ENCODE results near the gene FANCM. TPM values are rescaled to one million over a fixed set of nuclear protein-coding genes. Genes with fewer than 3 reads are reported as not detected.

FANCM gene
- total and polyA plus RNA-seq, 9 of the 15 experiments (the other 6 are each of a cell fraction or from before 2014, with no cell fraction given) = 5.1 to 14.4 (median 6.2) TPM

- TF ChIP-seq CBX3 (IDR thresholded peaks at IDR 0.05; ENCODE audit: borderline replicate concordance in 1 of 2, low read length in 2 of 2) (no peak), OTX1 (CRISPR knock-in tag; IDR thresholded peaks at IDR 0.05) (no peak), HSF4 (CRISPR knock-in tag; IDR thresholded peaks at IDR 0.05; ENCODE audit: borderline replicate concordance) (no peak), DMBX1 (CRISPR knock-in tag; IDR thresholded peaks at IDR 0.05; ENCODE audit: borderline replicate concordance) (no peak), NCOA2 (IDR thresholded peaks at IDR 0.05; ENCODE audit: partially characterized antibody in 2 of 2) (no peak), TRIM25 (IDR thresholded peaks at IDR 0.05; ENCODE audit: borderline replicate concordance) (no peak), ZNF175 (CRISPR knock-in tag; IDR thresholded peaks at IDR 0.05; ENCODE audit: low read depth) (no peak), MXD1 (CRISPR knock-in tag; IDR thresholded peaks at IDR 0.05; ENCODE audit: borderline replicate concordance, poor library complexity, severe bottlenecking) (no peak), ELF2 (CRISPR knock-in tag; IDR thresholded peaks at IDR 0.05) (no peak), ZMIZ1 (IDR thresholded peaks at IDR 0.05; ENCODE audit: low read depth in 2 of 2, low read length in 2 of 2) (no peak), ZNF79 (CRISPR knock-in tag; IDR thresholded peaks at IDR 0.05; ENCODE audit: low read depth) (no peak), FOXO4 (CRISPR knock-in tag; IDR thresholded peaks at IDR 0.05) (no peak), GTF2E2 (tag; IDR thresholded peaks at IDR 0.05) (no peak)
- no peak overlapping the region for H3K9ac ChIP-seq (ENCODE audit: insufficient read depth in 1 of 2, low read depth in 2 of 2, low read length in 2 of 2)
- no peaks in the 10 kb centered on the region for H4K20me1 ChIP-seq (replicated peaks; ENCODE audit: control insufficient read depth, insufficient read depth, low read length)
- no peak overlapping the region for H3K4me2 ChIP-seq (ENCODE audit: insufficient read depth, low read length)
- 100% methylated on average over 1 of the region's 1 CpG for WGBS (ENCODE audit: insufficient coverage, low coverage, missing lambda C conversion rate)
- H3K27ac ChIP-seq (ENCODE audit: extremely low read depth, low read depth, low read length) = no peak overlapping the region
- BruUV-seq (replicated peaks) = no TSS peak
- peaks cover 94% of the 10 kb centered on the region for H3K79me2 ChIP-seq (ENCODE audit: control insufficient read depth, insufficient read depth, low read length)
- ATAC-seq (no peak), FAIRE-seq (no peak), DNase-seq (ENCODE audit: extremely low read depth in 1 of 4, low spot score in 3 of 4) (no peak)
- intact Hi-C loops (cut with micrococcal nuclease) = no loop called here
- H3K9me1 ChIP-seq (ENCODE audit: control insufficient read depth, insufficient read depth, low read length) = no peaks in the 10 kb centered on the region
- no peak overlapping the region for H3K4me3 ChIP-seq
- H3K9me3 ChIP-seq (replicated peaks; ENCODE audit: control insufficient read depth, insufficient read depth, low read depth, low read length) = no peaks in the 10 kb centered on the region
- POLR2A ChIA-PET = interaction anchor here (1.4 kb wide), 1 partner anchor 18 kb away, joined by 4 read pairs; no protein-coding TSS in a partner anchor
- in situ Hi-C loops (cut with MboI) = no loop called here
- H3K4me1 ChIP-seq (replicated peaks in 1 of 2; ENCODE audit: control insufficient read depth in 2 of 2, insufficient read depth in 2 of 2, low read length in 2 of 2) = peaks cover 5 to 7% of the 10 kb centered on the region in 2 experiments; a peak in 3 of 5 replicates
- CTCF ChIA-PET (ENCODE audit: low intra/inter-chr PET ratio) = no interaction called here
- no peaks in the 10 kb centered on the region for H3K27me3 ChIP-seq (ENCODE audit: control insufficient read depth in 2 of 2, insufficient read depth in 2 of 2, low read length in 2 of 2)
- no peaks in the 10 kb centered on the region for H3K36me3 ChIP-seq (ENCODE audit: control insufficient read depth, insufficient read depth, low read length)
- no peak overlapping the region for H2AFZ ChIP-seq (ENCODE audit: low read depth, low read length)
Observed at GRCh38 chr14:45247427-45247826, 111.7 kb downstream of the FANCM start.
